Transverse colon (tissue), 4 donors: ENCODE data around the gene MGME1. TPM values are rescaled to one million over a fixed set of nuclear protein-coding genes. Genes with fewer than 3 reads are reported as not detected.

Experiments used
- DNase-seq: peaks from one replicate; pipeline ENCODE4 v3.0.0-alpha.2; 2019
- H3K27ac ChIP-seq, 4 donors: fragments of 200-600 bp; sonication (generic); 2 replicates each; pipeline ENCODE4 v1.5.1; 2016 to 2018; ENCODE audit warnings: inconsistent platforms in 4 of 4
- H3K27me3 ChIP-seq: fragments of 200-600 bp; sonication (generic); 2 replicates; pipeline ENCODE4 v1.5.1; 2017; ENCODE audit warnings: inconsistent platforms
- H3K36me3 ChIP-seq, 4 donors: fragments of 200-600 bp; sonication (generic); 2 replicates each; pipeline ENCODE4 v1.5.1; 2017 to 2019; ENCODE audit warnings: inconsistent platforms in 4 of 4
- H3K4me1 ChIP-seq, 4 donors: fragments of 200-600 bp; sonication (generic); 2 replicates each; pipeline ENCODE4 v1.5.1; 2017 to 2020; ENCODE audit warnings: inconsistent platforms in 4 of 4
- H3K4me3 ChIP-seq, 4 donors: fragments of 200-600 bp; sonication (generic); 1 replicate in 1 of 4; 2 replicates in 3 of 4; pipeline versions ENCODE4 v1.5.1 to v1.6.1; 2017 to 2019; ENCODE audit warnings: inconsistent platforms in 4 of 4
- H3K9me3 ChIP-seq, 2 donors: fragments of 200-600 bp; sonication (generic); 2 replicates each; pipeline ENCODE4 v1.5.1; 2017 to 2019; ENCODE audit warnings: inconsistent platforms in 2 of 2
- CTCF ChIP-seq, 5 experiments: fragments of 200-600 bp in 3 of 5; fragments of 450-650 bp in 2 of 5; sonication (generic) in 3 of 5; IDR thresholded peaks; 1 replicate in 2 of 5; 2 replicates in 3 of 5; pipeline ENCODE4 v1.5.1; 2016 to 2017; ENCODE audit warnings: antibody characterized with exemption in 5 of 5, inconsistent platforms in 3 of 5, mild to moderate bottlenecking in 2 of 5, moderate library complexity in 1 of 5
- EP300 ChIP-seq: sonication (generic); formaldehyde crosslinking; IDR thresholded peaks from one replicate; pipeline ENCODE4 v1.6.1; 2017; ENCODE audit warnings: antibody characterized with exemption, low read depth
- POLR2A ChIP-seq: fragments of 450-650 bp; IDR thresholded peaks from one replicate; pipeline ENCODE4 v1.6.1; 2016; ENCODE audit warnings: antibody characterized with exemption, mild to moderate bottlenecking, moderate library complexity
- POLR2AphosphoS5 ChIP-seq, 3 donors: sonication (generic); formaldehyde crosslinking; IDR thresholded peaks; one replicate each; pipeline ENCODE4 v1.6.1; 2016; ENCODE audit warnings: antibody characterized with exemption in 3 of 3
- WGBS, 2 donors: methylation state at CpG; one replicate each; pipeline ENCODE4 v1.1.5; 2018; ENCODE audit warnings: low coverage in 1 of 2; 5-methylcytosine and 5-hydroxymethylcytosine counted together
- in situ Hi-C, 4 donors: fragments of 200-750 bp; cut with MboI; loops; one replicate each; pipeline versions ENCODE4 v1.15.0 to v1.15.1; 2017; ENCODE audit warnings: low sequenced_read_pairs in 3 of 4, low pct_ligation_motif_present in 1 of 4, low pct_unique_long_range_greater_than_20kb in 1 of 4
- intact Hi-C: fragments of 100-400 bp; cut with DNase I; formaldehyde crosslinking; loops from one replicate; pipeline ENCODE4 v1.15.1; 2023; ENCODE audit warnings: low total_unique reads
- total RNA-seq, 4 donors: library from RNA; depleted of rRNA; stranded (reverse); fragments of >200 nt; gene quantifications; one replicate each; pipeline ENCODE4 v1.1.0, GENCODE V29; 2016

MGME1 gene
- total RNA-seq, 4 donors from 2014 or later, result 4.1 to 18.8 (median 14.3) TPM

DNA sequence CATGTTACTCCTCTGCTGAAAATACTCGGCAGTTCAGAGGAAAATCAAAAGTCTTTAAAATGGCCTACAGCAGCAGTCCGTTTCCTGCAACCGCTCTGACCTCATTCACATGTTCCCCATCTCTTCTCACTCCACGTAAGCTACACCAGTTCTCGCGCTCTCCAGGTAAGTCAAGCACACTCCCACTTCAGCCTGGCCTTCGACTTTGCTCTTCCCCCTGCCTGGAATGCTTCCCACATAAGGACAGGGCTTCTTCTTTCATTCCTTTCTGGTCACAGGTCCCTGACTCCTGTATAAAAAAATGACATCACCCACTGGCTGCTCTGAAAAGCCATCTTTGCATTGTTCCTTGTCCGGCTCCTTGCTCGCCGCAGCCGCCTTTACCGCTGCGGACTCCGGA lies 42.7 kb downstream of the MGME1 start:
- no peak overlapping the region for H3K4me3 ChIP-seq
- no peak for DNase-seq
- TF ChIP-seq POLR2AphosphoS5 (IDR thresholded peaks at IDR 0.05), result no peak
- TF ChIP-seq EP300, result no peak
- no peak for TF ChIP-seq CTCF (IDR thresholded peaks at IDR 0.05)
- no peak for TF ChIP-seq POLR2A
- in situ Hi-C loops (no loop called here), intact Hi-C loops (no loop called here)
- no peaks in the 10 kb centered on the region for H3K36me3 ChIP-seq
- no peak overlapping the region for H3K27ac ChIP-seq
- H3K4me1 ChIP-seq, result peaks cover 0 to 13% (median 3%) of the 10 kb centered on the region in 4 donors
- no peaks in the 10 kb centered on the region for H3K27me3 ChIP-seq
- no peaks in the 10 kb centered on the region for H3K9me3 ChIP-seq
- WGBS, 2 donors, result 77 to 94% methylated on average over 2 to 14 of the region's 14 CpGs

DNA sequence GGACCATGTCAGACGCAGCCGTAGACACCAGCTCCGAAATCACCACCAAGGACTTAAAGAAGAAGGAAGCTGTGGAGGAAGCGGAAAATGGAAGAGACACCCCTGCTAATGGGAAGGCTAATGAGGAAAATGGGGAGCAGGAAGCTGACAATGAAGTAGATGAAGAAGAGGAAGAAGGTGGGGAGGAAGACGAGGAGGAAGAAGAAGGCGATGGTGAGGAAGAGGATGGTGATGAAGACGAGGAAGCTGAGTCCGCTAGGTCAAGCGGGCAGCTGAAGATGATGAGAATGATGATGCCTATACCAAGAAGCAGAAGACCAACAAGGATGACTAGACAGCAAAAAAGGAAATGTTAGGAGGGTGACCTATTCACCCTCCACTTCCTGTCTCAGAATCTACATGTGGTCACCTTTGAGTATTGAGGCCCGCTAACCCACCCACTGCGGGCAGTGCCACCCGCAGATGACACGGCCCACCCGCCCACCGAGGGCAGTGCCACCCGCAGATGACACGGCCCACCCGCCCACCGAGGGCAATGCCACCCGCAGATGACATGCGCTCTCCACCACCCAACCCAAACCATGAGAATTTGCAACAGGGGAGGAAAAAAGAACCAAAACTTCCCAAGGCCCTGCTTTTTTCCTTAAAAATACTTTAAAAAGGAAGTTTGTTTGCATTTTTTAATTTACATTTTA lies 43.3 kb downstream of the MGME1 start:
- 89% methylated on average over 6 to 21 of the region's 21 CpGs for WGBS, 2 donors
- in situ Hi-C loops, result no loop called here
- Histone ChIP-seq H3K9me3 (no peaks in the 10 kb centered on the region), H3K4me3 (no peak overlapping the region), H3K4me1 (peaks cover 0 to 14% (median 3%) of the 10 kb centered on the region in 4 donors), H3K27me3 (no peaks in the 10 kb centered on the region), H3K27ac (no peak overlapping the region), H3K36me3 (no peaks in the 10 kb centered on the region)
- DNase-seq, result no peak
- intact Hi-C loops, result no loop called here
- TF ChIP-seq POLR2AphosphoS5 (IDR thresholded peaks at IDR 0.05) (no peak), CTCF (IDR thresholded peaks at IDR 0.05) (no peak), EP300 (no peak), POLR2A (no peak)

- TF ChIP-seq EP300 (no peak), POLR2AphosphoS5 (IDR thresholded peaks at IDR 0.05) (no peak), POLR2A (no peak), CTCF (IDR thresholded peaks at IDR 0.05) (no peak)
- no peak overlapping the region for H3K27ac ChIP-seq
- intact Hi-C loops (no loop called here), in situ Hi-C loops (no loop called here)
- DNase-seq, result no peak
- no peak overlapping the region for H3K4me3 ChIP-seq
- H3K4me1 ChIP-seq, result peaks cover 0 to 7% (median under 1%) of the 10 kb centered on the region in 4 donors
- no peaks in the 10 kb centered on the region for H3K27me3 ChIP-seq
- no peaks in the 10 kb centered on the region for H3K9me3 ChIP-seq
- H3K36me3 ChIP-seq, result no peaks in the 10 kb centered on the region
- WGBS, 2 donors, result 83 to 96% methylated on average over 2 of the region's 2 CpGs
Observed at GRCh38 chr20:18012901-18013300, 44.1 kb downstream of the MGME1 start.

DNA sequence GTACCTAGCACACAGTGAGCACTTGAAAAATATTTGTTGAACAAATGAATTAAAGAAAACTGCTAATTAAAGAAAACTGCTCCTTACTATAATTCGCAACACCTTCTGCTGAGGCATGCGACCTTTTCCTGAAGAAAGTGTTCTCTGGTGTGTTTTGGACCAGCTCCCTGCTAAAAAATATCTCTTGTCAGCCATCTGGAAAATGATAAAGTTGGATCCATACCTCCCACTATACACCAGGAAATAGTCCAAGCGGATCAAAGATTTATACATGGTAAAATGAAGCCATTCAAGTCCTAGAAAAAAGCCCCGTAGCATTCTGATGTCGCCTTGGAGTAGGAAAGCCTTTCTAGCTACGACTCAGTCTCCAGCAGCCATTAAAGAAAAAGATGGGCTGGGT lies 45.6 kb downstream of the MGME1 start:
- Histone ChIP-seq H3K9me3 (no peaks in the 10 kb centered on the region), H3K36me3 (no peaks in the 10 kb centered on the region), H3K27me3 (no peaks in the 10 kb centered on the region), H3K4me1 (peaks cover 0 to 7% (median 0%) of the 10 kb centered on the region in 4 donors), H3K4me3 (no peak overlapping the region), H3K27ac (no peak overlapping the region)
- in situ Hi-C loops, result no loop called here
- 85 to 91% methylated on average over 5 to 6 of the region's 6 CpGs for WGBS, 2 donors
- TF ChIP-seq POLR2AphosphoS5 (IDR thresholded peaks at IDR 0.05) (no peak), CTCF (IDR thresholded peaks at IDR 0.05) (no peak), EP300 (no peak), POLR2A (no peak)
- DNase-seq, result no peak
- intact Hi-C loops, result no loop called here
